ENCODE measurements around the gene STK11IP.
A peak's percentile ranks its signal among the peaks of the same experiment; 100 is the strongest.

STK11IP gene

GRCh38 chr2:219597552-219598307, at the start of gene STK11IP:
Gene STK11IP (plus strand): TSS chr2:219597857. CDS start chr2:219598120, 263 bp downstream.
- DNase-seq (ENCODE audit: low spot score in 2 of 2) (peak; percentile 75 to 96), ATAC-seq (peak; percentile 92)

GRCh38 chr2:219548990-219549389, 48.7 kb upstream of the STK11IP start:
- H3K27ac Mint-ChIP-seq, result no peak overlapping the region
- H3K36me3 Mint-ChIP-seq, result peaks cover 6% of the 10 kb centered on the region
- H3K4me1 Mint-ChIP-seq, result peaks cover 24% of the 10 kb centered on the region
- ATAC-seq (no peak), DNase-seq (ENCODE audit: low spot score in 2 of 2) (no peak)
- H3K4me3 Mint-ChIP-seq, result no peak overlapping the region
- no peaks in the 10 kb centered on the region for H3K9me3 Mint-ChIP-seq

More at GRCh38 chr2:219597552-219598307, at the start of gene STK11IP:
- Mint-ChIP-seq H3K27ac (peak within 1 kb of the TSS; percentile 93), H3K4me3 (peak within 1 kb of the TSS; percentile 86), H3K4me1 (peaks cover 23% of the 10 kb centered on the region), H3K9me3 (no peaks in the 10 kb centered on the region), H3K36me3 (peaks cover 26% of the 10 kb centered on the region)

GRCh38 chr2:219549619-219550018, 48.0 kb upstream of the STK11IP start:
- no peak for DNase-seq (ENCODE audit: low spot score in 2 of 2)
- no peak for ATAC-seq
- Mint-ChIP-seq H3K4me1 (peaks cover 18% of the 10 kb centered on the region), H3K36me3 (peaks cover 2% of the 10 kb centered on the region), H3K27ac (no peak overlapping the region), H3K4me3 (no peak overlapping the region), H3K9me3 (no peaks in the 10 kb centered on the region)

GRCh38 chr2:219551441-219552381, 45.9 kb upstream of the STK11IP start:
- Mint-ChIP-seq H3K9me3 (no peaks in the 10 kb centered on the region), H3K4me3 (peak overlapping the region; percentile 81), H3K27ac (no peak overlapping the region), H3K36me3 (no peaks in the 10 kb centered on the region), H3K4me1 (peaks cover 12% of the 10 kb centered on the region)
- no peak for DNase-seq (ENCODE audit: low spot score in 2 of 2)
- ATAC-seq, result peak; percentile 14

- DNase-seq (ENCODE audit: low spot score in 2 of 2) (peak; percentile 80 to 94), ATAC-seq (peak; percentile 89)
- H3K9me3 Mint-ChIP-seq, result no peaks in the 10 kb centered on the region
- H3K4me1 Mint-ChIP-seq, result peaks cover 12% of the 10 kb centered on the region
- H3K36me3 Mint-ChIP-seq, result no peaks in the 10 kb centered on the region
- peak overlapping the region; percentile 81 for H3K4me3 Mint-ChIP-seq
- no peak overlapping the region for H3K27ac Mint-ChIP-seq
Measured at GRCh38 chr2:219552382-219553167, 45.1 kb upstream of the STK11IP start.

GRCh38 chr2:219553168-219553417, 44.6 kb upstream of the STK11IP start:
- DNase-seq (ENCODE audit: low spot score in 2 of 2) (no peak), ATAC-seq (no peak)
- H3K36me3 Mint-ChIP-seq, result no peaks in the 10 kb centered on the region
- no peaks in the 10 kb centered on the region for H3K9me3 Mint-ChIP-seq
- peaks cover 12% of the 10 kb centered on the region for H3K4me1 Mint-ChIP-seq
- no peak overlapping the region for H3K27ac Mint-ChIP-seq
- peak overlapping the region; percentile 81 for H3K4me3 Mint-ChIP-seq

- peaks cover 12% of the 10 kb centered on the region for H3K4me1 Mint-ChIP-seq
- DNase-seq (ENCODE audit: low spot score in 2 of 2) (no peak), ATAC-seq (no peak)
- H3K36me3 Mint-ChIP-seq, result no peaks in the 10 kb centered on the region
- no peaks in the 10 kb centered on the region for H3K9me3 Mint-ChIP-seq
- H3K27ac Mint-ChIP-seq, result no peak overlapping the region
- H3K4me3 Mint-ChIP-seq, result peak overlapping the region; percentile 81
Measured at GRCh38 chr2:219553463-219553963, 44.1 kb upstream of the STK11IP start.

- no peaks in the 10 kb centered on the region for H3K9me3 Mint-ChIP-seq
Measured at GRCh38 chr2:219554350-219554749, 43.3 kb upstream of the STK11IP start.

GRCh38 chr2:219555956-219556355, 41.7 kb upstream of the STK11IP start:
- Mint-ChIP-seq H3K9me3 (no peaks in the 10 kb centered on the region), H3K4me3 (no peak overlapping the region), H3K4me1 (peaks cover 9% of the 10 kb centered on the region), H3K27ac (no peak overlapping the region), H3K36me3 (no peaks in the 10 kb centered on the region)
- ATAC-seq, result no peak
- no peak for DNase-seq (ENCODE audit: low spot score in 2 of 2)

More at GRCh38 chr2:219554350-219554749, 43.3 kb upstream of the STK11IP start:
- H3K36me3 Mint-ChIP-seq, result no peaks in the 10 kb centered on the region
- H3K27ac Mint-ChIP-seq, result no peak overlapping the region
- no peak for ATAC-seq
- H3K4me1 Mint-ChIP-seq, result peaks cover 12% of the 10 kb centered on the region
- DNase-seq (ENCODE audit: low spot score in 2 of 2), result no peak
- H3K4me3 Mint-ChIP-seq, result no peak overlapping the region

GRCh38 chr2:219556413-219556812, 41.2 kb upstream of the STK11IP start:
- no peak overlapping the region for H3K4me3 Mint-ChIP-seq
- H3K4me1 Mint-ChIP-seq, result peaks cover 6% of the 10 kb centered on the region
- no peaks in the 10 kb centered on the region for H3K36me3 Mint-ChIP-seq
- no peak overlapping the region for H3K27ac Mint-ChIP-seq
- ATAC-seq (no peak), DNase-seq (ENCODE audit: low spot score in 2 of 2) (no peak)
- no peaks in the 10 kb centered on the region for H3K9me3 Mint-ChIP-seq

- Mint-ChIP-seq H3K36me3 (no peaks in the 10 kb centered on the region), H3K4me1 (no peaks in the 10 kb centered on the region), H3K4me3 (no peak overlapping the region), H3K27ac (no peak overlapping the region), H3K9me3 (no peaks in the 10 kb centered on the region)
- DNase-seq (ENCODE audit: low spot score in 2 of 2) (no peak), ATAC-seq (no peak)
Measured at GRCh38 chr2:219557320-219557719, 40.3 kb upstream of the STK11IP start.

GRCh38 chr2:219557791-219558785, 39.6 kb upstream of the STK11IP start:
- no peaks in the 10 kb centered on the region for H3K9me3 Mint-ChIP-seq
- H3K4me1 Mint-ChIP-seq, result no peaks in the 10 kb centered on the region
- H3K36me3 Mint-ChIP-seq, result no peaks in the 10 kb centered on the region
- no peak overlapping the region for H3K27ac Mint-ChIP-seq
- ATAC-seq, result no peak
- H3K4me3 Mint-ChIP-seq, result no peak overlapping the region
- no peak for DNase-seq (ENCODE audit: low spot score in 2 of 2)

GRCh38 chr2:219559156-219559915, 38.3 kb upstream of the STK11IP start:
- Mint-ChIP-seq H3K4me1 (no peaks in the 10 kb centered on the region), H3K27ac (no peak overlapping the region), H3K9me3 (no peaks in the 10 kb centered on the region), H3K4me3 (no peak overlapping the region), H3K36me3 (no peaks in the 10 kb centered on the region)
- ATAC-seq, result no peak
- no peak for DNase-seq (ENCODE audit: low spot score in 2 of 2)
